Stimulated activated naive CD8-positive, alpha-beta T cell treated with anti-CD3 and anti-CD28 coated beads, Interleukin-15, Interleukin-2, amounts not matched to agents 100 ng/mL and 50 ng/mL, for 24 hours (primary cell): Measurements from ENCODE around the gene NUP98.

ENCODE experiments used
- H3K27ac Mint-ChIP-seq: one replicate; pipeline ENCODE4 v1.8.0; 2021; ENCODE audit warnings: mild to moderate bottlenecking, mixed read lengths
- H3K27me3 Mint-ChIP-seq: one replicate; pipeline ENCODE4 v1.8.0; 2021; ENCODE audit warnings: mixed read lengths
- H3K36me3 Mint-ChIP-seq: one replicate; pipeline ENCODE4 v1.8.0; 2021; ENCODE audit warnings: low read depth, mixed read lengths
- H3K4me1 Mint-ChIP-seq: one replicate; pipeline ENCODE4 v1.8.0; 2021; ENCODE audit warnings: low read depth, mixed read lengths
- H3K4me3 Mint-ChIP-seq: one replicate; pipeline ENCODE4 v1.8.0; 2021; ENCODE audit warnings: mild to moderate bottlenecking, mixed read lengths
- H3K9me3 Mint-ChIP-seq: one replicate; pipeline ENCODE4 v1.8.0; 2021; ENCODE audit warnings: mixed read lengths

NUP98 gene

GRCh38 chr11:3797329-3798090, at the start of gene NUP98:
Gene NUP98, minus strand, starts transcription at chr11:3797554. Its CDS starts 15,437 bp downstream, at chr11:3782117.
- Mint-ChIP-seq H3K36me3 (peaks cover 38% of the 10 kb centered on the region), H3K4me3 (peak within 1 kb of the TSS; percentile 89), H3K27ac (peak within 1 kb of the TSS; percentile 100), H3K4me1 (peaks cover 50% of the 10 kb centered on the region), H3K27me3 (no peaks in the 10 kb centered on the region), H3K9me3 (no peaks in the 10 kb centered on the region)

DNA sequence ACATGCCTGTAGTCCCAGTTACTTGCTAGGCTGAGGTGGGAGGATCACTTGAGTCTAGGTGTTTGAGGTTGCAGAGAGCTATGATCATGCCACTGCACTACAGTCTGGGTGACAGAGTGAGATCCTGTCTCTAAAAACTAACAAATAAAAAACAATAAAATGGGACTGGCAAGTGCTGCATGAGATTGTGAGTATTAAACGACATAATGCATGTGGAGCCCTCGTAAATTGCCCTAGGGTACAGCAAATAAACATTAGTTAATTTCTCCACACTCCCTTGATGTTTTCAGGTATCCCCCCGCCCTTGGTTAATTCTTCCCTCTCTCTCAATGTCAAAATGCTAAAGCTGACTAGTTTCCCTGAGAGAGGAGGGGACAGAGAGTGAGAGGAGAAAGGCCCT, 48.3 kb upstream of the NUP98 start:
- H3K27ac Mint-ChIP-seq: no peak overlapping the region
- peaks cover 46% of the 10 kb centered on the region for H3K4me1 Mint-ChIP-seq
- H3K4me3 Mint-ChIP-seq: no peak overlapping the region
- no peaks in the 10 kb centered on the region for H3K9me3 Mint-ChIP-seq
- H3K36me3 Mint-ChIP-seq: no peaks in the 10 kb centered on the region
- H3K27me3 Mint-ChIP-seq: no peaks in the 10 kb centered on the region

- Mint-ChIP-seq H3K27ac (no peak overlapping the region), H3K4me1 (peaks cover 46% of the 10 kb centered on the region), H3K36me3 (no peaks in the 10 kb centered on the region), H3K27me3 (no peaks in the 10 kb centered on the region), H3K4me3 (no peak overlapping the region), H3K9me3 (no peaks in the 10 kb centered on the region)
Observed at GRCh38 chr11:3845246-3845645, 47.9 kb upstream of the NUP98 start.

DNA sequence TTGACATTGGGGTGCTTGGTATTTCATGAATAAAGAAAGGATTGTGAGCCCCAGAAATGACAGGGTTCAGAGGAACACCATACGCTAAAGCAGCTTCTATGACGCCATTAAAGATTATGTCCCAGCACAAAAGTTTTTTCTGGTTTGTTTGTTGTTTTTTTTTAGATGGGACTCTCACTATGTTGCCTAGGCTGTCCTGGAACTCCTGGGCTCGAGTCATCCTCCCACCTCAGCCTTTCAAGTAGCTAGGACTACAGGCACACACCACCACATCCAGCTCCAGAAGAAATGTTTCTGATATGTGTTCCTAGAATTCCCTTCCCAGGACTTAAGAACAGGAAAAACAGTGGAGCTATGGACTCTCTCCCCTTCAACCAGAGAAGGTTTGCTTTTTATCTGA, 46.0 kb upstream of the NUP98 start:
- Mint-ChIP-seq H3K4me1 (peaks cover 45% of the 10 kb centered on the region), H3K36me3 (peaks cover 18% of the 10 kb centered on the region), H3K9me3 (no peaks in the 10 kb centered on the region), H3K4me3 (no peak overlapping the region), H3K27me3 (no peaks in the 10 kb centered on the region), H3K27ac (peak overlapping the region; percentile 24)

DNA sequence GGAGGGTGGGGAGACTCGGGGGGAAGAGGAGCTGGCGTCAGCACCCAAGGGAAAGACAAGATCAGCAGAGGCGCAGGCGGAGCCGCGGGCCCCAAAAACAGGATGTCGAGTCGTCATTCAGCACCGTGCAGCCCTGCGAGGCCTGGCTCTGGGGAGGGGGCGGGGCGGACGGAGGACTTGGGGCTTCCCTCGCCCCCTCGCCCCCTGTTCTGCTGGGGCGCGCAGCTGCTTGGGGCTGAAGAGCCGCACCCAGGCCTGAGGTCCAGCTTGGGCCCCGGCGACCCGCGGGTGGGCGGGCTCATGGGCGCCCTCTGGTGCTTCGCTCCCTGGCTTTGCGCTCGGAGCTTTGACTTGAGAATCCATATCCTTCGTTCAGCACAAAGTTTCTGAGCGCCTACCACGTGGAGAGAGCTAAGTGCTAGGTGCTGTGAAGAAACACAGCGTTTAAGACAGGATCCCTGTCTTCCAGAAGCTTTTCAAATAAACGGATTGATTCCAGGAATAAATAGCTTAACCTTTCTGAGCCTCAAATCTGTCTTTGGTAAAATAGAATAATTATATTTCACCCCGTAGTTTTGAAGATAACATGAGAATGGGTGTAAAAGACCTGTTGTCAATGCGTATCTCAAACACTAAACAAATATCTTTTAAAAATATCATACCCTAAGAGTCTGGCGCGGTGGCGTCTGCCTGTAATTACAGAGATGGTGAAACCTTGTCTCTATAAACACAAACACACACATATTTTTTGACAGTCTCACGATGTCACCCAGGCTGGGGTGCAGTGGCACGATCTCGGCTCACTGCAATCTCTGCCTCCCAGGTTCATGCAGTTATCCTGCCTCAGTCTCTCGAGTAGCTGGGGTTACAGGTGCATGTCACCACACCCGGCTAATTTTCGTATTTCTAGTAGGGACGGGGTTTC, 44.3 kb upstream of the NUP98 start:
- peak overlapping the region; percentile 90 for H3K27ac Mint-ChIP-seq
- H3K4me1 Mint-ChIP-seq: peaks cover 60% of the 10 kb centered on the region
- H3K9me3 Mint-ChIP-seq: no peaks in the 10 kb centered on the region
- peaks cover 31% of the 10 kb centered on the region for H3K36me3 Mint-ChIP-seq
- peak overlapping the region; percentile 89 for H3K4me3 Mint-ChIP-seq
- no peaks in the 10 kb centered on the region for H3K27me3 Mint-ChIP-seq

- Mint-ChIP-seq H3K27ac (peak within 1 kb of the TSS; percentile 90), H3K4me1 (peaks cover 66% of the 10 kb centered on the region), H3K4me3 (peak within 1 kb of the TSS; percentile 89), H3K9me3 (no peaks in the 10 kb centered on the region), H3K36me3 (peaks cover 34% of the 10 kb centered on the region), H3K27me3 (no peaks in the 10 kb centered on the region)
Observed at GRCh38 chr11:3840870-3841425, 43.6 kb upstream of the NUP98 start, which contains the start of gene RHOG. Gene RHOG, minus strand, starts transcription at chr11:3840959. Its CDS starts 12,821 bp downstream, at chr11:3828138.

DNA sequence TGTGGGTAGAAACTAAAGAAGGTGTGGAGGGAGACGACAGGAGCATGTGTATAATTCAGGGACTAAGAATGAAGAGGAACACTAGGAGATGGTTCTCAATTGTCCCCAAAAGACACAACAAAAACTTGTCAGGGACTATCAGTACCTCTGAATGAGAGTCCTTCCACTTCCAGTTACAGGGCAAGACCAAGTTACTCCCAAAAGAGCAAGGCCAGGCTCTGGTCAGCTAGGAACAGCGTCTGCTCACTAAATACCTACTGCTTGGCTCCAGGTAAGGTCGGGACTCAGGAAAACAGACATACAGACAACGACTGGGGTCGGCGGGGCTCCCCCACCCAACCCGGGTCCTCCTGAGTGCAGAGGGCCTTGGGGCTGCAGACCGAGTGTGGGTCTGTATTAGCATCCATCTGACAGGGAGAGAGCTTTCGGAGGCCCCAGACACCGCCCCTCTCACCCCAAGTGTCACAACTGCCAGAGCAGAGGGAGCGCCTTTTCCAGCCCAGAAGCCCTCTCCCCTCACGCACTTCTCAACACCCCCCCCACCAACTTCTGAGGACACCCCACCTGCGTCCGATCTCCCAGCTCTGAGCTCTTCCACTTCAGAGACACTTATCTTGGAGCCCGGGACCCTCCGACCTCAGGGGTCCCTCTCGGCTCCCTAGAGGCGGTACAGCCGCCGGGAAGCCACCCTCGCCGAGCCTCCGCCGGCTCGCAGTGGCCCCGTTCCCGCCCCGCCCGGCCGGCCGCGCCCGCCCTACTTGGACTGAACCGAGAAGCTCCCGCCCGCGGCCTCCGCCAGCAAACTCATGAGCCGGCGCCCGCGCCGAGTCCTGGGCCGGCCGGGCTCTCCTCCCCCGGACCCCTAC, 42.9 kb upstream of the NUP98 start:
- Mint-ChIP-seq H3K36me3 (peaks cover 41% of the 10 kb centered on the region), H3K4me1 (peaks cover 70% of the 10 kb centered on the region), H3K4me3 (peak overlapping the region; percentile 89), H3K9me3 (no peaks in the 10 kb centered on the region), H3K27me3 (no peaks in the 10 kb centered on the region), H3K27ac (peak overlapping the region; percentile 88)

DNA sequence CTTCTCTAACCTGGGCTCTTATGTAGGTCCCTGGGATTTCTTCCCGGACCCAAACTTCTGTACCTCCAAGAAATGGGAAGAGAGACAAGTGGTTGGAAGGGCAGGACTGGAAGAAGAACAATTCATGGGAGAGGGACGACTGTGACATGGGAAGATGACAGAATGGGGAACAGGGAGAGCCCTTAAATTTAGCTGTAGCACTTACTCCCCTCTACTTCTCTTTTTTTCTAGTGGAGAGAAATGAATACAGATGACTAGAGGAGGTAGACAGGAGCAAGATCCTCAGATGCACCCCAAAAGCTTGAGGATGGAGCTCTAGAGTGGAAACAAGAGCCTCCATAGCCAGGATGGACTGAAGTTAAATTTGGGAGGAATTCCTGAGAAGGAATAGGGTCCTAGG, 41.1 kb upstream of the NUP98 start:
- H3K4me1 Mint-ChIP-seq: peaks cover 73% of the 10 kb centered on the region

GRCh38 chr11:3837793-3838192, 40.4 kb upstream of the NUP98 start:
- peak overlapping the region; percentile 89 for H3K4me3 Mint-ChIP-seq

More for the DNA sequence above, 41.1 kb upstream of the NUP98 start:
- no peaks in the 10 kb centered on the region for H3K27me3 Mint-ChIP-seq
- no peaks in the 10 kb centered on the region for H3K9me3 Mint-ChIP-seq
- peak overlapping the region; percentile 88 for H3K27ac Mint-ChIP-seq
- H3K4me3 Mint-ChIP-seq: peak overlapping the region; percentile 89
- H3K36me3 Mint-ChIP-seq: peaks cover 58% of the 10 kb centered on the region

DNA sequence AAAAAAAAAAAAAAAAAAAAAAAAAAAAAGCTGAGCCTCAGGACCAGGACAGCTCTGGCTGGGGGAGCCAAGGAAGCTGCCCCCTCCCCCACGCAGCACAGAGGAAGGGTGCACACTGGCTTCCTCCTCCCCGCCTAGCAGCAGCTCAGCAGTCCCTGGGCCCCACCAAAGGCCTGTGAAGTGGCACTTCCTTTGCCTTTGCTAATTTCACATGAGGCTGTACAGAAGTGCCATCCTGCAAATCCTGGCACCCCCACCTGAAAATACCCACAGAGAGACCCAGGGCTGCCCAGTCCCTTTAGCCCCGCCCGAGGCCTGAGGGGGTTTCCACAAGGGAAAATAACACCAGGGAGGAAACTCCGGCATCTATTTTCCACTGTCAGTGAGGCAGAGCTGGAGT, 39.5 kb upstream of the NUP98 start:
- Mint-ChIP-seq H3K4me1 (peaks cover 77% of the 10 kb centered on the region), H3K9me3 (no peaks in the 10 kb centered on the region), H3K4me3 (peak overlapping the region; percentile 89), H3K36me3 (peaks cover 74% of the 10 kb centered on the region), H3K27ac (peak overlapping the region; percentile 96), H3K27me3 (no peaks in the 10 kb centered on the region)

More at GRCh38 chr11:3837793-3838192, 40.4 kb upstream of the NUP98 start:
- Mint-ChIP-seq H3K36me3 (peaks cover 65% of the 10 kb centered on the region), H3K4me1 (peaks cover 73% of the 10 kb centered on the region), H3K27me3 (no peaks in the 10 kb centered on the region), H3K27ac (peak overlapping the region; percentile 88), H3K9me3 (no peaks in the 10 kb centered on the region)

DNA sequence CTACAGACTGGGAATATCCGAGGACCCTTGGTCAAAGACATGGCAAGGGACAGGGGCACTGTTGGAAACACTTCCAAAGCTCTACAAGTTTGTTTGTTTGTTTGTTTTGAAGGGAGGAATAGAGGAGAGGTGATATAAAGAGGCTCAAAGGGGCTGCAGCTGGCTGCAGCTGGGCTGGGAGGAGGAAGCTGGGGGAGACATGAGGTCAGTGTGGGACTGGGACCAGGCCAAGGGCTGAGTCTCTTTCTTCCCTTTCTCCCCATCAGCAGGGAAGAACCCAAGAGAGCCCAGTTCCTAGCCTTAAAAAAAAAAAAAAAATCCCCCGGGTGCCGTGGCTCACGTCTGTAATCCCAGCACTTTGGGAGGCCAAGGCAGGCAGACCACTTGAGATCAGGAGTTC, 38.4 kb upstream of the NUP98 start:
- Mint-ChIP-seq H3K27ac (peak overlapping the region; percentile 96), H3K4me1 (peaks cover 84% of the 10 kb centered on the region), H3K27me3 (no peaks in the 10 kb centered on the region), H3K36me3 (peaks cover 86% of the 10 kb centered on the region), H3K9me3 (no peaks in the 10 kb centered on the region), H3K4me3 (peak overlapping the region; percentile 89)

DNA sequence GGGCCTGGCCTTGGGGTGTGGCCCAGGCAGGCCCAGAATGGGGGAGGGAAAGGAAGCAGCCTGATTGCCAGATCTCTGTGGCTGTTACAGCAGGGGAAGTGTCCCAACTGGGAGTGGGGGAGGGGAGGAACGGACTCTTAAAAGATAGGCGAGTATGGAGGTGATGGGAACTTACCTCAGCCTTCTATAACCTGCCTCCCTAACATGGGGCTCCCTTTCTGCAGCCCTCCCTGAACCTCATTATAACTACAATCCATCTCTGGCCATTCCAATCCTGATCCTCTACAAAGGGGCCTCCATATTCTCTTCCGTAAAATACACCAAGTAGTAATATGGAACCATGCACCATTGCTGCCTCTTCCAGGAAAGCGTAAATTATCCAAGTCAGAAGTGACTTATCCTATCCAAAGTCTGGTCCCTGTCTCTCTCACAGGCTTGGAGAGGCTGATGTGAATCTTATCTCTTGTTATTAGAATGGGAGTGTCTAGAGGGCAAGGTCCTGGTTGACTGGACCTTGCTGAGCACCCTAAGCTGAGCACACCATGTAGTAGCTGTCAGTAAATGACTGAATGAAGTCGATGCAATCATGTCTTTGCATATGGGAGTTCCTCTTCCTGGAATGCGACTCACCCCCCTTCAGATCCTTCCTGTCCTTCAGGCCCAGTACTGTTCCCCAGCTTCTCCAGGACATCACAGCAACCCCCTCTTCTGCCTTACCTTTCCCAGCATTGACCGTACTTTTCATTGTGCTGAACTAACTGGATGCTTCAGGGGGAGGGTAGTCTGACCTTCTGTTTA, 37.5 kb upstream of the NUP98 start:
- Mint-ChIP-seq H3K27me3 (no peaks in the 10 kb centered on the region), H3K27ac (peak overlapping the region; percentile 96), H3K4me3 (peak overlapping the region; percentile 89), H3K9me3 (no peaks in the 10 kb centered on the region), H3K36me3 (peaks cover 92% of the 10 kb centered on the region), H3K4me1 (peaks cover 93% of the 10 kb centered on the region)

- no peaks in the 10 kb centered on the region for H3K9me3 Mint-ChIP-seq
- peak overlapping the region; percentile 89 for H3K4me3 Mint-ChIP-seq
- peaks cover 92% of the 10 kb centered on the region for H3K36me3 Mint-ChIP-seq
- H3K4me1 Mint-ChIP-seq: peaks cover 90% of the 10 kb centered on the region
- H3K27ac Mint-ChIP-seq: peak overlapping the region; percentile 96
- H3K27me3 Mint-ChIP-seq: no peaks in the 10 kb centered on the region
Observed at GRCh38 chr11:3834349-3834663, 37.0 kb upstream of the NUP98 start.
